DMS 273 treated with DMSO at 0.1 percent for 48 hours (cell line): ENCODE measurements around the gene RBMX.
A peak's percentile ranks its signal among the peaks of the same experiment; 100 is the strongest.
"Not testable (repeated sequence)": the region's sequence is repeated elsewhere in the genome, so short reads cannot be mapped to it uniquely, and the experiment has no call there.

Experiments used
- DNase-seq: peaks from one replicate; lab custom pipeline; 2025; lab: John Stamatoyannopoulos, UW

Gene RBMX

DNA sequence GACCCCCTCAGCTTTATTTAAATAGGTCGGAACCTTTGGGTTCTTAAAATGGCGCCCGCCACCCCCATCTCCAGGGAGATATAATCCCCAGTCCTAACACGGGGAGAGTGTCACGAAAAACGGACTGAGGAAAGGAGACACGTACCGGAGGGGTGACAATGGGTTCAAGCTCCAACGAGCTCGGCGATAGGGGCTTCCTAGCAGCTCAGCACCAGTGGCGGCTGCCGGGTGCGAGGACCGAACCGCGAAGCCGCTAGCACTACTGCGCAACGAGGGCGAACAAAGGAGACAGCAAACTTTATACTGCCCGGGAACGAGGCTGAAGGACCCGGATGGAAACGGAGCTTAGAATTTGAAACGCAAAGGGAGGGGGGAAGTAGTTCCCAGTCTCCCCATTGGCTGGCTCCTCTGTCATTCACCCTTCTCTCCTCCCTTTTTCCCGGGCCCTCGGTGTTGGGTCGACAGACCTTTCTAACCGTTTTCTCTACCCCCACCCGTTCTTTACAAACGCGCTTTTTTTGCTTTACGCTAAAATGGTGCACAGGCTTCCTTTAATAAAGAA is at the start of gene RBMX:
RBMX (minus strand) TSS at position 274 of the 562 bp plus-strand sequence. CDS start 1,298 bp downstream, outside the sequence.
- DNase-seq: peak; percentile 93

DNA sequence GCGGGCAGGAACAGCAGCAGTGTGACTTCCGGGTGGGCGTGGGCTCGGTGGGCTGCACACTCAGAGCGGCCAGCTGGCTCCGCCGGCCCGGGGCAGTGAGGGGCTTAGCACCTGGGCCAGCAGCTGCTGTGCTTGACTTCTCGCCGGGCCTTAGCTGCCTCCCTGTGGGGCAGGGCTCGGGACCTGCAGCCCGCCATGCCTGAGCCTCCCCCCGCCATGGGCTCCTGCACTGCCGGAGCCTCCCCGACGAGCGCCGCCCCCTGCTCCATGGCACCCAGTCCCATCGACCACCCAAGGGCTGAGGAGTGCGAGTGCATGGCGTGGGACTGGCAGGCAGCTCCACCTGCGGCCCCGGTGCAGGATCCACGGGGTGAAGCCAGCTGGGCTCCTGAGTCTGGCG is 40.9 kb upstream of the RBMX start:
- DNase-seq: not testable (repeated sequence)

GRCh38 chrX:136920001-136920400 is 39.5 kb upstream of the RBMX start:
- DNase-seq: no peak

- no peak for DNase-seq
Measured at GRCh38 chrX:136916827-136917226, 36.3 kb upstream of the RBMX start.

GRCh38 chrX:136911661-136912060 is 31.1 kb upstream of the RBMX start:
- DNase-seq: not testable (repeated sequence)

- DNase-seq: no peak
Measured at GRCh38 chrX:136911253-136911652, 30.7 kb upstream of the RBMX start.

DNA sequence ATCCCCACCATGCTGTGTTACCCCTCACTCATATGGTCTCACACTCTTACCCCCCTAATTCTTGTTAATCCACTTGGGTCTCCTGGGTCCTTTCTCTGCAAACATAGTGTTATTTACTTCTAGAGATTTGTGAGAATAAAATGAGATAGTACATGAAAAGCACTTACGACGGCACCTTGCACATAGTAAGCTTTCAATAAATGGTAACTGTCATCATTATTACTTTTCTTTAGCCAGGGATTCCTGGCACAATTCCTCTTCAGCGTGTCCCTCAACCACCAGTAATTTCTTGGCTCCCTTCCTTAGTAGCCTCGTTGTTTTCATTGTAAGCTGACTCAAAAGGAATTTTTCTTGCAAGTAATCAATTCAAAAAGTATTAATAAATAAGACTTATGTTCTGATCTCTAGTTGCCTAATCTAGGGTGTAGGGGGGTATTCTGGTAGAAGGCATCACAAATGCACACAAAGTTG is 30.1 kb upstream of the RBMX start:
- DNase-seq: no peak

GRCh38 chrX:136909706-136910564 is 29.4 kb upstream of the RBMX start:
- DNase-seq: peak; percentile 97

- DNase-seq: peak; percentile 83
Measured at GRCh38 chrX:136909119-136909705, 28.7 kb upstream of the RBMX start.

GRCh38 chrX:136907621-136908020 is 27.1 kb upstream of the RBMX start:
- no peak for DNase-seq

DNA sequence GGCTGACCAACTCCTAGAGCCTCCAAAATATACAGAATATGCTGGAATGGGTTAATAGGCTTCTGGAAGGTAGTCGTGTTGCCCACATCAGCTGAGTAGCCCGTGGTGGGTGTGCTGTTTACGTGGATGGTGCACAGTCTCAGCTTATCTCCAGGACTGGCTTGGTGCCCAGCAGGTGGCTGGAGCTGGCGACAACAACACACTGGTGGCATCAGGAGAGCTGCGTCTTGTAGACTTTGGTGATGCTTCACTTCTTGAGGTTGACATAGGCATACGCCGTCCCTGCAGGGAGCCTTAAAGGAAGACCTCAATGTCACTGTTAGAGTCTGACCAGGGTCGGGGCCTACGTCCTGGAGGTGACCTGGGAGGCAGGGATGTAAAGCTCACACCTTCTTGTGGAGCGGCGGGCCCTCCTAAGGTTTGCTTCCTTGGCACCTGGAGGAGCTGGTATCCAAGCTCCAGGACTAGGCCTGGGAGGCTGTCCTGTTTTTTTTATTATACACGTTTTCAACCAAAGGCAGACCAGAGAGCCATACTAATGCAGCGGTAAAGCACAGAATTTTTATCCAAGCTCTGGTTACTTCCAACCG is 26.5 kb upstream of the RBMX start:
- no peak for DNase-seq

DNA sequence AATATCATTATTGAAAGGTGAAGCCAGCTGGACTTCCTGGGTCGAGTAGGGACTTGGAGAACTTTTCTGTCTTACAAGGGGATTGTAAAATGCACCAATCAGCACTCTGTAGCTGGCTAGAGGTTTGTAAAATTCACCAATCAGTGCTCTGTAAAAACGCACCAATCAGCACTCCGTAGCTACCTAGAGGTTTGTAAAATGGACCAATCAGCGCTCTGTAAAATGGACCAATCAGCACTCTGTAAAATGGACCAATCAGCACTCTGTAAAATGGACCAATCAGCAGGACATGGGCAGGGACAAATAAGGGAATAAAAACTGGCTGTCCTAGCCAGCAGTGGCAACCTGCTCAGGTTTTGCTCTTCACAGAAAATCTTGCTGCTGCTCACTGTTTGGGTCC is 23.5 kb upstream of the RBMX start:
- not testable (repeated sequence) for DNase-seq

GRCh38 chrX:136900071-136900470 is 19.5 kb upstream of the RBMX start:
- DNase-seq: not testable (repeated sequence)

DNA sequence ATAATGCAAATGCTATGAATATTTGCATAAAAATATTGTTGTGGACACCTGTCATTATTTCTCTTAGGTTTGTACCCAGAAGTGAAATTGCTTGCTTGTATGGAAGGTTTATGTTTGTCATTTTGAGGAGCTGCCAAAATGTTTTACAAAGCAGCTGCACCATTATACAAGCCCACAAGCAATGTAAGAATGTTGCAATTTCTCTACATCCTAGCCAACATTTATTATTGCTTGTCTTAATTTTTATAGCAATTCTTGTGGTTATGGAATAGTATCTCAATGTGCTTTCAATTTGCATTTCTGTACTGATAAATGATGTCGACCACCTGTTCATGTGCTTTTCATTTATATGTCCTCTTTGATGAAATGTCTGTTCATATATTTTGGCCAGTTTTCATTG is 18.7 kb upstream of the RBMX start:
- no peak for DNase-seq

DNA sequence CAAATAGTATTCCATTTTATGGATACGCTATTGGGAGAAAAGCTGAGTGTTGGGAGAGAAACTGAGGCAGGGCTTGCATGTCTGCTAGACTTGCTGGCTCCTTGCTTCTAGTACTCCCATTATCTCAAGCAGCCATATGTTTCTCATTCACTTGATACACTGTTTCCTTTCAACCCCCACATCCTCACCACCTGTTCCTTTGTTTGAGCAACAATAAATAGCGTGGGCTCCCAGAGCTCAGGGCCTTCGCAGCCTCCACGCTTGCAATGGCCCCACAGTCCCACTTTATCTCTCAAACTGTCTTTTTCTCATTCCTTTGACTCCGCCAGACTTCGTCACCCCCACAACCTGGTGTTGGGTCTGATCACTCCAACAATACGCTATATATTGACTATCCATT is 18.2 kb upstream of the RBMX start:
- not testable (repeated sequence) for DNase-seq

- DNase-seq: no peak
Measured at GRCh38 chrX:136896121-136896914, 15.8 kb upstream of the RBMX start.

GRCh38 chrX:136892412-136892811 is 11.9 kb upstream of the RBMX start:
- DNase-seq: no peak

GRCh38 chrX:136890596-136890995 is 10.1 kb upstream of the RBMX start:
- not testable (repeated sequence) for DNase-seq

- no peak for DNase-seq
Measured at GRCh38 chrX:136889269-136889668, 8.7 kb upstream of the RBMX start.

DNA sequence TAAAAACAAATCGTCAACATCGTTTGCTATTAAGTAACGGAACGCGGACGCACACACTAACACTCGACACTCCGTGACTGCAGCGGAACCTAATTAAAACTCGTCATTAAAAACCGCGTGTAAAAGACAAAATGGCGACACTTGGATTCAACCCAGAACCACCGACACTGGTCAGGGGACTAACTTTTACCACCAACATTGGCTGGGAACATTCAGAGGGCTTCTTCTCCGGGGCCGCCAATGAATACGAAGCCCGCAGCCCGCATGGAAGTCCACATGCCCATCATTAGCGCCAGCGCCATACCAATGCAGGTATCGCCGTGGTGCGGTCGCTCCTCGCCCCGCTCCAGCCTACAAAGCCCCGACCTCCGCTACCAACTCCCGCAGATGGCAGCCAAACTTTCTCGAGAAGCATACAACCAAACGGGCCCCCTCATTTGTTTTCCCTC is 498 bp downstream of the RBMX start:
- no peak for DNase-seq

DNA sequence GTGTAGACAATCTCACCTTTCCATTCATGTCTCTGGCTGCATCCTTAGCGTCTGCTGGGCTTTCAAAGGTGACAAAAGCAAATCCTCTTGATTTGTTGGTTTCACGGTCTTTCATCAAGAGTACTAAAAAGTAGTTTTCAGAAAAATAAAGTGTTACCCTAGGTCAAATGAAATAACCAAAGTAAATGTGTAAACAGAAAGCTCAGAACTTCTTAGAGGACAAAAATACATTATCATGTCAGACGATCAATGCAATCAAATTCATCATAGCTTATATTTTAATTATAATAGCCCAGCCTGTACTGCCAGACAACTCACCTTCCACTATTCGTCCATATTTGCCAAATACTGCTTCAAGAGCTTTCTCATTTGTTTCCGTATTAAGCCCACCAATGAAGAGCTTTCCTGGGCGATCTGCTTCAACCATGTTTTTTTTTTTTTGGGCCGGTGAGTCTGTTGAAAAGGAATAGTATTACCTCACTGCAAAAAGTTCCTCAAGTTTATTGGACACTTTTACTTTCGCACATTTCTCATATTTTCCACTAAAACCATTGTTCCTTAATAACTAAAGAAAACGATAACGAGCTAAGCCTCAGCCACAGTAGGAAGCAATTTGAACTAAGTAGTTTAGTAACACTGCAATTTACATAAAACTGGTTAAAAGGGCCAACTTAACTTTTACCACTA is 1.4 kb downstream of the RBMX start:
- no peak for DNase-seq
